Naive thymus-derived CD4-positive, alpha-beta T cell (primary cell): Measurements from ENCODE around the gene UPB1. TPM values are rescaled to one million over a fixed set of nuclear protein-coding genes. Genes with fewer than 3 reads are reported as not detected.

Experiments used
- ATAC-seq: fragments of 150-1000 bp; cut with Tn5 transposase; 2 replicates; pipeline ENCODE4 v1.10.0; 2021; ENCODE audit warnings: mild to moderate bottlenecking, moderate library complexity
- CTCF ChIA-PET: fragments of 350-600 bp; sonication (Branson Sonifier 250); formaldehyde crosslinking; loops from one replicate; lab custom pipeline; 2021; ENCODE audit warnings: antibody characterized with exemption; lab: Charles Lee
- POLR2A ChIA-PET: fragments of 350-600 bp; sonication (Branson Sonifier 250); formaldehyde crosslinking; loops from one replicate; lab custom pipeline; 2021; ENCODE audit warnings: antibody characterized with exemption, inconsistent platforms; lab: Charles Lee
- DNase-seq, 9 donors: peaks; one replicate each; pipeline versions ENCODE4 v3.0.0 to v3.0.0-alpha.2; 2020 to 2022; ENCODE audit warnings: mixed read lengths in 1 of 9
- H3K27ac ChIP-seq: one replicate; pipeline ENCODE4 v1.7.0; 2013; ENCODE audit warnings: mild to moderate bottlenecking, low read depth, low read length, moderate library complexity
- H3K27me3 ChIP-seq, 2 donors: one replicate each; pipeline ENCODE4 v1.7.0; 2013; ENCODE audit warnings: low read length in 2 of 2, mild to moderate bottlenecking in 2 of 2, moderate library complexity in 2 of 2; ENCODE audit not compliant: control insufficient read depth in 2 of 2, insufficient read depth in 2 of 2
- H3K36me3 ChIP-seq, 3 experiments: 1 replicate in 2 of 3; 2 replicates in 1 of 3; pipeline ENCODE4 v1.7.0; 2013; ENCODE audit warnings: low read length in 3 of 3, mild to moderate bottlenecking in 3 of 3, moderate library complexity in 1 of 3; ENCODE audit not compliant: insufficient read depth in 3 of 3, control insufficient read depth in 2 of 3
- H3K4me1 ChIP-seq, 2 donors: one replicate each; pipeline ENCODE4 v1.7.0; 2013; ENCODE audit warnings: low read length in 2 of 2, mild to moderate bottlenecking in 2 of 2, moderate library complexity in 1 of 2; ENCODE audit not compliant: control insufficient read depth in 2 of 2, insufficient read depth in 2 of 2
- H3K4me3 ChIP-seq: 2 replicates; pipeline ENCODE4 v1.7.0; 2013; ENCODE audit warnings: mild to moderate bottlenecking, low read length
- H3K9me3 ChIP-seq, 3 experiments: 1 replicate in 2 of 3; 2 replicates in 1 of 3; pipeline ENCODE4 v1.7.0; 2013; ENCODE audit warnings: low read length in 3 of 3; ENCODE audit not compliant: control insufficient read depth in 2 of 3
- H3K27ac Mint-ChIP-seq, 9 donors: one replicate each; pipeline ENCODE4 v1.8.0; 2020 to 2022; ENCODE audit warnings: mixed read lengths in 9 of 9, mild to moderate bottlenecking in 8 of 9, moderate library complexity in 5 of 9, inconsistent platforms in 2 of 9
- H3K27me3 Mint-ChIP-seq, 5 donors: one replicate each; pipeline ENCODE4 v1.8.0; 2021 to 2022; ENCODE audit warnings: mixed read lengths in 5 of 5, mild to moderate bottlenecking in 1 of 5
- H3K36me3 Mint-ChIP-seq, 5 donors: one replicate each; pipeline ENCODE4 v1.8.0; 2020 to 2022; ENCODE audit warnings: mixed read lengths in 5 of 5, mild to moderate bottlenecking in 3 of 5, inconsistent platforms in 1 of 5
- H3K4me1 Mint-ChIP-seq, 7 donors: one replicate each; pipeline ENCODE4 v1.8.0; 2020 to 2022; ENCODE audit warnings: mixed read lengths in 7 of 7, mild to moderate bottlenecking in 3 of 7, inconsistent platforms in 1 of 7
- H3K4me3 Mint-ChIP-seq, 10 donors: one replicate each; pipeline ENCODE4 v1.8.0; 2020 to 2022; ENCODE audit warnings: mild to moderate bottlenecking in 10 of 10, mixed read lengths in 10 of 10, moderate library complexity in 6 of 10, inconsistent platforms in 2 of 10
- H3K9me3 Mint-ChIP-seq, 11 donors: one replicate each; pipeline ENCODE4 v1.8.0; 2020 to 2022; ENCODE audit warnings: mixed read lengths in 11 of 11, mild to moderate bottlenecking in 4 of 11, inconsistent platforms in 1 of 11, moderate library complexity in 1 of 11
- intact Hi-C, 2 donors: fragments of 100-400 bp; cut with micrococcal nuclease; formaldehyde crosslinking; loops; one replicate each; pipeline ENCODE4 v1.15.1; 2023
- polyA plus RNA-seq, 2 donors: library from polyadenylated mRNA; unstranded; fragments of 300-500 nt; fragmentation: Illumina TruSeq; gene quantifications; one replicate each; pipeline ENCODE4 v1.2.3, GENCODE V29; 2021
- total RNA-seq, 6 experiments: library from RNA in 5 of 6; stranded (reverse) in 5 of 6; gene quantifications; 1 replicate in 5 of 6; 2 replicates in 1 of 6; pipeline ENCODE4 v1.2.3 and lab custom pipeline; 2021 to 2026

Gene UPB1
- total and polyA plus RNA-seq, 7 experiments from 2014 or later: 0.14 to 3.4 (median 1.6) TPM

GRCh38 chr22:24504956-24505736 is 10.0 kb downstream of the UPB1 start:
- H3K9me3 ChIP-seq: no peaks in the 10 kb centered on the region
- no peak for ATAC-seq

GRCh38 chr22:24506802-24507438 is 11.8 kb downstream of the UPB1 start:
- ChIA-PET POLR2A (interaction anchor here (1.5 kb wide), 1 partner anchor 80 kb away, joined by 3 read pairs; no protein-coding TSS in a partner anchor), CTCF (interaction anchor here (0.6 kb wide), 2 partner anchors 26 to 94 kb away, joined by 3 to 5 read pairs; no protein-coding TSS in a partner anchor)
- Histone ChIP-seq H3K9me3 (no peaks in the 10 kb centered on the region), H3K36me3 (no peaks in the 10 kb centered on the region), H3K27ac (no peak overlapping the region), H3K4me1 (no peaks in the 10 kb centered on the region), H3K27me3 (no peaks in the 10 kb centered on the region), H3K4me3 (no peak overlapping the region)
- Mint-ChIP-seq H3K36me3 (no peaks in the 10 kb centered on the region), H3K27me3 (peaks cover 0 to 4% (median 0%) of the 10 kb centered on the region in 5 donors), H3K4me3 (no peak overlapping the region), H3K4me1 (peaks cover 4 to 40% (median 9%) of the 10 kb centered on the region in 7 donors), H3K9me3 (no peaks in the 10 kb centered on the region), H3K27ac (peak overlapping the region in 2 of 9 donors; percentile 37 to 59)
- intact Hi-C loops: no loop called here
- no peak for DNase-seq
- peak; percentile 23 for ATAC-seq

More at GRCh38 chr22:24504956-24505736, 10.0 kb downstream of the UPB1 start:
- H3K27me3 Mint-ChIP-seq: peaks cover 0 to 7% (median 0%) of the 10 kb centered on the region in 5 donors
- H3K9me3 Mint-ChIP-seq: no peaks in the 10 kb centered on the region
- Histone ChIP-seq H3K4me1 (no peaks in the 10 kb centered on the region), H3K27me3 (no peaks in the 10 kb centered on the region), H3K27ac (no peak overlapping the region), H3K4me3 (no peak overlapping the region), H3K36me3 (no peaks in the 10 kb centered on the region)
- peaks cover 0 to 25% (median 4%) of the 10 kb centered on the region in 7 donors for H3K4me1 Mint-ChIP-seq
- POLR2A ChIA-PET: no interaction called here
- no peaks in the 10 kb centered on the region for H3K36me3 Mint-ChIP-seq
- intact Hi-C loops: no loop called here
- H3K27ac Mint-ChIP-seq: no peak overlapping the region
- CTCF ChIA-PET: interaction anchor here (0.6 to 1.4 kb wide), 3 partner anchors 15 to 87 kb away, joined by 3 to 6 read pairs (median 3); partner anchors contain the start of gene ADORA2A
- no peak for DNase-seq
- H3K4me3 Mint-ChIP-seq: no peak overlapping the region

- intact Hi-C loops: no loop called here
- Mint-ChIP-seq H3K27ac (no peak overlapping the region), H3K27me3 (peaks cover 0 to 4% (median 0%) of the 10 kb centered on the region in 5 donors), H3K4me1 (peaks cover 4 to 44% (median 8%) of the 10 kb centered on the region in 7 donors), H3K4me3 (no peak overlapping the region), H3K36me3 (no peaks in the 10 kb centered on the region), H3K9me3 (no peaks in the 10 kb centered on the region)
- POLR2A ChIA-PET: interaction anchor here (1.5 kb wide), 1 partner anchor 81 kb away, joined by 3 read pairs; no protein-coding TSS in a partner anchor
- Histone ChIP-seq H3K9me3 (no peaks in the 10 kb centered on the region), H3K4me1 (no peaks in the 10 kb centered on the region), H3K27ac (no peak overlapping the region), H3K27me3 (no peaks in the 10 kb centered on the region), H3K4me3 (no peak overlapping the region), H3K36me3 (no peaks in the 10 kb centered on the region)
- DNase-seq (no peak), ATAC-seq (no peak)
- CTCF ChIA-PET: interaction anchor here (0.6 kb wide), 1 partner anchor 25 kb away, joined by 5 read pairs; no protein-coding TSS in a partner anchor
Observed at GRCh38 chr22:24507716-24508115, 12.6 kb downstream of the UPB1 start.

DNA sequence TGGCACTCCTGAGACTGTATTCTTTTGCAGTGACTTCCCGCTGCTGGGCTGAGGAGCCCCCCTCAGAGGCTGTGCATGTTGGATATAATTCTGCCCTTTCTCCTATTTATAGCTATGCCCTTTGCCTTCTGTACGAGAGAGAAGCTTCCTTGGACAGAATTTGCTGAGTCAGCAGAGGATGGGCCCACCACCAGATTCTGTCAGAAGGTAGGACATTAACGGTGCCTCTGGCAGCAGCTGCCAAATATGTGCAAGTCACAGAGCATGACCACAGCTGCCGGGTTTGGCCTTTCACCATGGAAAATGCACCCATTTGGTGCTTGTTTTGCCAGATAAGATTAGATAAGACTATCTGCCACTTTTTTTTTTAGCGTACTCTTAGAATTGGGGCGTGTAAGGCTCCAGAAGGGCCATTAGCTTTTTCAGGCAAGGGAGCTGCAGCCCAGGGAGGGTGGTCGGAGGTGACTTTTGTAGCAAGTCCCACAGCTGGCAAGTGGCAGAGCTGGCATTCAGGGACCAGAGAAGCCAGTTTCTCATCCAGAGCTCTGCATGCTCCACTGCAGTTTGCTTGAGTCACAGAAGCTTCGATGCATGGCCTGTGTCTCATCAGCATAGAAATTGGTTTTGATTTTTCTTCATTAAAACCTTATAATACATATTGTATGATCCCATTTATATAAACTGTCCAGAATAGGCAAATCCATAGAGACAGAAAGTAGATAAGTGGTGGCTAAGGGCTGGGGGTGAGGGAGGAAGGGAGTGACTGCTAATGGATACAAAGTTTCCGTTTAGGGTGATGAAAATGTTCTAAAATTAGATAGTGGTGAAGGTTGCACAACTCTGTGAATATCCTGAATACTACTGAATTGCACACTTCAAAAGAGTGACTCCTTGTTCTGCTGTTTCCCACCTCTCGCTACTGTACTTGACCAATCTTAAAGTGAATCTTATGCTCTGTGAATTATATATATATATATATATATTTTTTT is 15.8 kb downstream of the UPB1 start:
- H3K27me3 ChIP-seq: no peaks in the 10 kb centered on the region
- Mint-ChIP-seq H3K27me3 (peaks cover 0 to 4% (median 0%) of the 10 kb centered on the region in 5 donors), H3K4me1 (peaks cover 0 to 31% (median 8%) of the 10 kb centered on the region in 7 donors), H3K4me3 (peak overlapping the region in 2 of 10 donors; percentile 9 to 56), H3K27ac (peak overlapping the region in 1 of 9 donors; percentile 11), H3K9me3 (no peaks in the 10 kb centered on the region), H3K36me3 (peaks cover 0 to 3% (median 0%) of the 10 kb centered on the region in 5 donors)
- H3K9me3 ChIP-seq: no peaks in the 10 kb centered on the region
- ATAC-seq: peak; percentile 65
- POLR2A ChIA-PET: interaction anchor here (0.6 kb wide), 1 partner anchor 282 kb away, joined by 3 read pairs; no protein-coding TSS in a partner anchor
- CTCF ChIA-PET: interaction anchor here (0.5 to 0.6 kb wide), 2 partner anchors 185 to 335 kb away, joined by 3 to 4 read pairs; no protein-coding TSS in a partner anchor
- DNase-seq: no peak
- no peaks in the 10 kb centered on the region for H3K36me3 ChIP-seq
- no peak overlapping the region for H3K27ac ChIP-seq
- H3K4me1 ChIP-seq: no peaks in the 10 kb centered on the region
- intact Hi-C loops: no loop called here
- no peak overlapping the region for H3K4me3 ChIP-seq

GRCh38 chr22:24512043-24512442 is 16.9 kb downstream of the UPB1 start:
- no peaks in the 10 kb centered on the region for H3K4me1 ChIP-seq
- no peaks in the 10 kb centered on the region for H3K9me3 Mint-ChIP-seq
- no peak overlapping the region for H3K4me3 ChIP-seq
- no peak overlapping the region for H3K27ac ChIP-seq
- no peak overlapping the region for H3K27ac Mint-ChIP-seq
- POLR2A ChIA-PET: interaction anchor here (0.6 kb wide), 1 partner anchor 284 kb away, joined by 3 read pairs; no protein-coding TSS in a partner anchor
- no peaks in the 10 kb centered on the region for H3K27me3 ChIP-seq
- CTCF ChIA-PET: interaction anchor here (0.6 kb wide), 1 partner anchor 186 kb away, joined by 4 read pairs; no protein-coding TSS in a partner anchor
- DNase-seq (no peak), ATAC-seq (peak; percentile 69)
- H3K27me3 Mint-ChIP-seq: peaks cover 0 to 6% (median 0%) of the 10 kb centered on the region in 5 donors
- no peak overlapping the region for H3K4me3 Mint-ChIP-seq
- H3K9me3 ChIP-seq: no peaks in the 10 kb centered on the region
- no peaks in the 10 kb centered on the region for H3K36me3 ChIP-seq
- intact Hi-C loops: no loop called here
- H3K4me1 Mint-ChIP-seq: peaks cover 0 to 27% (median 8%) of the 10 kb centered on the region in 7 donors
- peaks cover 0 to 3% (median 0%) of the 10 kb centered on the region in 5 donors for H3K36me3 Mint-ChIP-seq
